OCI-M1 (cell line): Measurements from ENCODE around the gene KRT80.

Source experiments
- DNase-seq: peaks from one replicate; lab custom pipeline; 2025; lab: John Stamatoyannopoulos, UW

The KRT80 gene

GRCh38 chr12:52210925-52211650 lies 19.3 kb upstream of the KRT80 start:
- DNase-seq = no peak

DNA sequence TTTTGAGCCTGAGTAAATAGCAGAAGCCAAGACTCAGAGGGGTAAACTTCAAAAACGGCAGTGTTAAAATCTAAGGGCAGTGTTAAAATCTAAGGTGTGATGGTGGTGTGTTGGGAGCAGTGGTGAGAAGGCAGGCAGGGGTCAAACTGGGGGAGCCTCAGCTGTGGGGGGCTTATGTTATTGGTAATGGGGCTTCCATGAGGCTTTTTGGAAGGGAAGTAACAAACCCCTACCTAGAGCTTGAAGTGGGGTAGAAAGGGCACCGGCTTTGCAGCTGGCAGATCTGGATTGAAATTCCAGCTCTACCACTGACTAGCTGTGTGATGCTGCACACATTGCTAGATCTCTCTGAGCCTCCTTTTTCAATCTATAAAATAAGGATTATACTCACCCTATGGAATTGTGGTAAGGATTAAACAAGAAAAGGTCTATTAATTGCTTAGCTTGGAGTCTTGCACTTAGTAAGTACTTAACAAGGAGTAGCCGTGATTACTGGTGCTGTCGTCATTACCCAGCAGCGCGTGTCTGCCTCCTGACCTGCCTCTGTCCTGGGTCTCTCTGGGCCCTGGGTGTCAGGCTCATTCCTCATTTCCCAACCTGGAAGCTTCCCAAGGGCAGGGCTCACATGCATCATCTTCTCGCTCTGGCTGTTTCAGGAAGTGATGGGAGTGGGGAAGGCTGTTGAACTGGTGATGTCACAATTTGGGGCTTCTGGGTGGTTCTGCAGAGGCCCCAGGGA lies 18.5 kb upstream of the KRT80 start:
- DNase-seq = no peak

DNA sequence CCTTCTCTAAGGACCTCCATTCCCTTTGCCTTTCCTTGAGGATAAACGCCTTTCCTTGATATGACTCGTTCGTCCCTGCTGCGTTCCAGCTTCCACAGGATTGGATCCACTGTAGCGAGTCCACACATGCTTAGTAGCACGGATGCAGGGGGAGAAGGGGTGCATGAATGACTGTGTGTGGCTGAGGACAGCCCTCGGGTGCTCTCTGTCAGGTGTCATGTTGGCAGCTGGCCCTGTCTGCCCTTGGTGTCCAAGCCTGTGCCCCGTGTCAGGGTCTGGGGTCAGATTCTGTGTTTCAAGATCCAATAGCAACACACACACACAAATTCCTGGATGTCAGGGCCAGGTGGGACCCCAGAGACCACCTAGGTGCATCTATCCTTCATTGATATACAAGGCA lies 17.5 kb upstream of the KRT80 start:
- DNase-seq = no peak

DNA sequence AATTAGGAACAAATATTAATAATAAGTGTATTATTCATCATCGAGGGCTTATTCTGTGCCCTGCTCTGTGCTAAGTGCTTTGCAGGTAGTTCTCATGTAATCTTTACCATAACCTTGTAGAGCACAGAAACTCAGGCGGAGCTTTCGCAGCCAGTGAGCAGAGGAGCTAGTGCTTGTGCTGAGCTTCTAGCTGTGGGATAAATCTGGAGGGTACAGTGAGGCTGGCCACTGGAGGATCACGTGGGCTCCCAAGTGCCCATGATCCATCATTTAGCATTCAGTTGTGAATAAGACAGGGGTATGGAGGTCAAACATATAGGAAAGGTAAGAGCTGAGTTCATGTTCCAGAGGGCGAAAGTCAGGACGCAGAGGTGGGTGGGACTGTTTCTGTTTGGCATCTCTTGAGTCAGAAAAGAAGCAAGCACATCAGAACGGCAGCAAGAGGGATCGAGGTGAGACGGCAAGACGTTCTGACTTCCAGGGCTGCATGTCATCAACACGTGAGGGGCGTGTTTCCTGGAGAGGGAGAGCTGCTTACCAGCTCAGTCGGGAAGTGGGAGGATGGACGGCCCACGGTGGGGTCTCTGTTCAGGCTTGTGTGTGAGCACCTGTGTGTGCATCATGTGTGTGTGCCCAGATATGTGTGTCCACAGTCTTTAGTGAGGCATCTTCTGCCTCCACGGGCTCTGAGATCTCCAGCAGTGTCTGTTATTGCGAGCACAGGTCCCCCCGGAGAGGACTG lies 16.8 kb upstream of the KRT80 start:
- DNase-seq = no peak

DNA sequence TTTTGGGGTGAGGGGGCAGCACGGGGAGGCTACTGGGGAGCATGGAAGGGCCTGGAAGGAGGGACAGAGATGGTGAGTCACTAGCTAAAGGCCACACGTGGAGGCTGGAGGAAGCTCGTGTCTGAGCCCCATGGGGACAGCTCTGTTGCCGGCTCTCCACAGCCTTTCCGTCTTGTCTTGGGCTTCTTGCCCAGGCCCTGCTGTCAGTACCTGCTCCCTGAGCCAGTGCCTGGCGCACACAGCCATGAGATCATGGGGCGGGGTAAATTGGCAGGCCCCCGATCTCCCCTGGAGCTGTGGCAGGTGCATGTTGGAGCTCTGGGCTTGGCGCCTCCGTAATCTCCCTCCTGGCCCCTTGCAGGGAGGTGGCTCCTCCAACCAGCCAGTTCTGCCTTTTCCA lies 16.1 kb upstream of the KRT80 start:
- no peak for DNase-seq

DNA sequence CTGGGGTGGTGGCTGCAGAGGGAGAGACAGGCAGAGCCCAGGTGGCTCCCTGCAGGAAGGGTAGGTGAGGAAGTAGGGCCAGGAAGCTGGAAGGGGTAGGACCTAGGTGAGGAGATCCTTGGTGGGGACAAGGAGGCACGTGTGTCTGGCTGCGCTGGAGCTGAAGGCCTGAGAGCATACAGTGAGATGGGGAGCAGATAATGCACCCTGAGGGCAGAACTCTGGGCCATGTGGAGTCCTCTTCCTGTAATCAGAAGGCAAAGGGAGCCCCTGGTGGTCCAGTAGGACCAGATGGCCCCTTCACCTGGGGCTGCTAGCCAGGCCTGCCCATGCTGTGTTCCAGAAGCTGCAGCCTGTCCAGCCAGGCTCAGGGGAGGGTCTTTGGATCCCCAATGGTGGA lies 15.3 kb upstream of the KRT80 start:
- no peak for DNase-seq

GRCh38 chr12:52206304-52207040 lies 14.7 kb upstream of the KRT80 start:
- no peak for DNase-seq

DNA sequence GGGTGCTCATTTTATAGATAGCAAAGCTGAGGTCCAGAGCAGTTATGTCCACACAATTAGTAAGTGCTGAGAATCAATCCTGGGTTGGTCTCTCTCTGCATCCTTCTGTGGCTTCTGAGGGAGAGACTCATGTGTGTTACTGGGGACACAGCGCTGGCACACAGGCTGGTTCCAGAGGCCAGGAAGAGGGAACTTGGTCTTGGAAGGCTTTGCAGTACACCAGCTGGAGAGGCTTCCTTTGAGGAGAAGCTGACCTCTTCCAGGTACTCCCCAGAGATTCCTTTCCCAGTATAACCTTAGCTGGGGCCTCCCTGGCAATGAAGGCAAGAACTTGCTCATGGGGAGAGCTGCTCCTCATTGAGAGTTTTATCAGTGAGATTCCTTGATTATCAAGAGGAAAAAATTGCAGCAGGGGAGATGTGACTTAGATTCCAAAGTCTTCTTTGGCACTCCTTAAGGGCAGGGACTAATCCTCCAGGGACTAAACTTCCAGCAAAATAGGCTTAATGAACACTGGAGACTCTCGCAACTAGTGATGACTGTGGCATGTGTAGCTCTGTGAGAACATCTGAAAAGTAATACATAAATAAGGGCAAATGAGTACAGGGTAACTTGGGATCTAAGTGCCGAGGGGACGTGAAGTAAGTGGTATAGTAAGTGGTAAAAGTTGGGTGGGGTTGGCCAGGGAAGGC lies 13.9 kb upstream of the KRT80 start:
- DNase-seq = no peak

- no peak for DNase-seq
Measured at GRCh38 chr12:52204931-52205505, 13.2 kb upstream of the KRT80 start.

- no peak for DNase-seq
Measured at GRCh38 chr12:52204095-52204930, 12.5 kb upstream of the KRT80 start.

DNA sequence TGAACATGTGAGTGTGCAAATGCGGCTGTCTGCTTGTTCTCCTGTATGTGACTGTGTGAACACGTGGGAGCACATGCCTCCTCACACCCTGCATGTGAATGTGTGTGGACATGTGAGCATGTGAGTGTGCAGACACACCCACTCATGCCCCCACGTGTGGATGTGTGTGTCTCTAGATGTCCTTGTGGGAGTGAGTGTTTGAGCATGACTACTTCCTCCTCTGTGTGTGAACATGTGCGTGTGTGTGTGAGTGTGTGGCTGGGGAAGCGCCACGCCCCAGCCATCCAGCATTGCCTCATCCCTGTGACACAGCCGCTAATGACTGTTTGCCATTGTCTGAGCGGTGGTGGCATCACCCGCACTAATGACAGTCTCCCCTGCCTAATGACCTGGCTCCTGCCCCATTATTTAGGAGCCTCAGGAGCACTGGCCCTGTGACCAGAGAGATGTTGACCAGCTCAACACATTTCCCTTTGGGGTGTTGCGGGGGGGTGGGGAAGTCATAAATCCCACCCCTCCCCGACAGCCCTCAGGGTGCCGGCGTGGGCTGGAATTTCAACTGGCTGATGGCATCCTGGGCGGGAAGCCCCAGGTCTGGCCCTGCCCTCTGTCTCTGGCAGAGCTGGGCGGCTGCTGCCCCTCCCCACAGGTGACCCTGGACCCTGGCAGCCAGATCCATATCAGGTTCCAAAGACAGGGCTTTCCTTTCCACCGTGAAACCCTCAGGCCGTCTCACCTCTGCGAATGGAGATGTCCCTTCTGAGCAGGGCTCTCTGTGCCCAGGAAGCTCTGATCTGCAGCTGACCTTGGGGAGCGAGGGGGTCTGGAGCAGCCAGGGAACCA lies 11.5 kb upstream of the KRT80 start:
- peak; percentile 49 for DNase-seq

DNA sequence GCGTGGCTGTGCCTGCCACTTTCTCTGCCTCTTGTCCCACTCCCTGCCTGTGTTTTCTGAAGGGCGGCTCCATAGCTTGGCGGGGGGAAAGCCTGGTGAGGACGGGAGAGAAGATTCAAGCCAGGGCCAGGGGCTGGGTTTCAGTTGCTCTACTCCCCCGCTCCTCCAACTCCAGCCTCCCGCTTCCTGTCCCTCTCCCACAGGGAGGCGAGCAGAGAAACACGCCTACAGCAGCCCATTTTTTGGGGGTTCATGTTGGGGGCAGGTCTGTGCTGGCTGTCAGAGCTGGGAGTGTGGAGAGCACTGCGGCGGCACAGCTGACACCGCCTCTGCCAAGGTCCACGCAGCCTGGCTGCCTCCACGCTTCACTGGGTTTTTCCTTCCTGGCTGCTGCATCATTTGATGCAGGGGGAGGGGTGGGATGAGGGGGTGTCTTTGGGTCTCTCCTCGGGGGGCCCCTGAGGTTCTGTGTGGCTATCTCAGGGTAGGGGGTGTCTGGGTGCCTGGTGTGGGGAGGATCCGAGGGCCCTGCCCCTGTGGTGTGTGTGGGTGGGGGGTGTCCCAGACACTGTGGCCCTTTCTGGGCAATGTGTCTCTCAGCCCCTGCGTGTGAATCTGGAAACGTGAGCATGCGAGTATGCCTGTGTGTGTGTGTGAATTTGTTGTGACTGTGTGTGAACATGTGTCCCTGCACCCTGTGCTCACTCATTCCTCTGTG lies 10.7 kb upstream of the KRT80 start:
- no peak for DNase-seq

DNA sequence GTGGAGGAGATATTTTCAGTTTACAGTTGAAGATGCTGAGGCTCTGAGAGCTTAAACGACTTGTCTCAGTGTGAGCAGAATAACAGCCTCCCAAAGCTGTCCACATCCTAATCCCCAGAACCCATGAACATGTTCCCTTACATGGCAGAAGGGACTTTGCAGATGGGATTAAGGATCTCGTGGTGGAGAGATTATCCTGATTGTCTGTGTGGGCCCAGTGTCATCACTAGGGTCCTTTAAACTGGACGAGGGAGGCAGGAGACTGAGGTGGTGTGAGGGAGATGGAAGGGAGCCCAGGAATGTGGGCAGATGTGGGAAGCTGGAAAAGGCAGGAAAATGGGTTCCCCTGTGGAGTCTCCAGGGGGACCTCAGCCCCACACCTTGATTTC lies 9.6 kb upstream of the KRT80 start:
- no peak for DNase-seq

GRCh38 chr12:52200781-52201450 lies 9.1 kb upstream of the KRT80 start:
- no peak for DNase-seq

- no peak for DNase-seq
Measured at GRCh38 chr12:52200086-52200780, 8.4 kb upstream of the KRT80 start.

DNA sequence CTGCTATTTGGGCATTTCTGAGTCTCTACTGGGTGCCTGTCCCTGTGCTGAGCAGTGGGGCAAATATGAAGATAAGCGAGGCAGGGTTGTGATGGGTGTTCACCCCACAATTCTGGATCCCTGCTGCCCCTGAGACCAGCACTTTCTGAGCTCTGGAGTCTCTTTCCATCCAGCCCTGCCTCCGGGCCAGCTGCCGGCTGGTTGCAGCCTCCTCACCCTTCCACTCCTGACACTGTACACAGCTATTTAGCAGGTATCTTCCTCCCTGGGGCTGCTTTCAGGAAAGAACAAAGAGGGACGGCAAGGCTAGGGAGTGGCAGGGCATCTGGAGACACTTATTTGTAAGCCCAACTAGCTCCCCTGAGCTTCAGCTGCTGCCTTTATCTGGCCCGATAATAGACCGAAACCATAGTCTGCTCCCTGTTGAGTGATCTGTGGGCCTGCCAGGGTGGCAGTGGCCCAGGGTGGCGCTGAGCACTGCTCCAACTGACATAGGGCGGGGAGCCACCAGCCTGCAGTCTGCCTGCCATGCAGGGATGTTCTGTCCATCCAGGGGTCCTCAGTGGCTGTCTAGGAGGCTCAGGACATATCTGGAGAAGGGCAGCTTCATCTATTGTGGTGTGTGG lies 7.6 kb upstream of the KRT80 start:
- DNase-seq = no peak
